GM18519 (cell line): ENCODE measurements around the gene PPP6R1.

ENCODE experiments used
- ATAC-seq: cut with Tn5 transposase; IDR thresholded peaks from one replicate; pipeline ENCODE4 v1.9.1; 2021; ENCODE audit warnings: mild to moderate bottlenecking, moderate library complexity; ENCODE audit not compliant: unreplicated experiment, low FRiP score

The PPP6R1 gene

GRCh38 chr19:55246462-55247451 lies 12.1 kb downstream of the PPP6R1 start:
- ATAC-seq, result no peak

GRCh38 chr19:55245236-55245904 lies 13.4 kb downstream of the PPP6R1 start:
- ATAC-seq, result no peak

GRCh38 chr19:55244004-55244680 lies 14.7 kb downstream of the PPP6R1 start:
- ATAC-seq, result no peak

GRCh38 chr19:55242517-55242916 lies 16.3 kb downstream of the PPP6R1 start:
- no peak for ATAC-seq

GRCh38 chr19:55241935-55242464 lies 16.8 kb downstream of the PPP6R1 start:
- ATAC-seq, result no peak

- no peak for ATAC-seq
Measured at GRCh38 chr19:55241143-55241934, 17.5 kb downstream of the PPP6R1 start.

- ATAC-seq, result no peak
Measured at GRCh38 chr19:55240713-55241020, 18.1 kb downstream of the PPP6R1 start.

- ATAC-seq, result no peak
Measured at GRCh38 chr19:55239004-55239403, 19.8 kb downstream of the PPP6R1 start.

- no peak for ATAC-seq
Measured at GRCh38 chr19:55238030-55238429, 20.8 kb downstream of the PPP6R1 start.

- no peak for ATAC-seq
Measured at GRCh38 chr19:55232986-55233385, 25.8 kb downstream of the PPP6R1 start.

- ATAC-seq, result no peak
Measured at GRCh38 chr19:55232286-55232602, 26.6 kb downstream of the PPP6R1 start.

- no peak for ATAC-seq
Measured at GRCh38 chr19:55231391-55232285, 27.2 kb downstream of the PPP6R1 start.

GRCh38 chr19:55230780-55231179 lies 28.0 kb downstream of the PPP6R1 start:
- ATAC-seq, result no peak

- no peak for ATAC-seq
Measured at GRCh38 chr19:55230329-55230728, 28.5 kb downstream of the PPP6R1 start.

GRCh38 chr19:55229789-55230182 lies 29.0 kb downstream of the PPP6R1 start:
- ATAC-seq, result no peak

GRCh38 chr19:55229145-55229788 lies 29.6 kb downstream of the PPP6R1 start:
- ATAC-seq, result no peak

- ATAC-seq, result no peak
Measured at GRCh38 chr19:55228403-55229031, 30.3 kb downstream of the PPP6R1 start, which contains the start of gene TMEM86B. Gene TMEM86B, minus strand, starts transcription at chr19:55228763. Its CDS starts 22 bp downstream, at chr19:55228741.

- ATAC-seq, result no peak
Measured at GRCh38 chr19:55228015-55228391, 30.8 kb downstream of the PPP6R1 start.
